IPS-20b (cell line): Measurements from ENCODE around the gene SETDB1.
"Not testable (repeated sequence)": the region's sequence is repeated elsewhere in the genome, so short reads cannot be mapped to it uniquely, and the experiment has no call there.

ENCODE experiments used
- H3K27ac ChIP-seq: one replicate; pipeline ENCODE4 v1.5.1; 2013; ENCODE audit warnings: low read length
- H3K27me3 ChIP-seq: 2 replicates; pipeline ENCODE4 v1.6.1; 2013; ENCODE audit warnings: mild to moderate bottlenecking, low read length, inconsistent platforms; ENCODE audit not compliant: insufficient read depth
- H3K36me3 ChIP-seq: 2 replicates; pipeline ENCODE4 v1.6.1; 2013; ENCODE audit warnings: low read depth, mild to moderate bottlenecking, inconsistent platforms, low read length, moderate library complexity; ENCODE audit not compliant: insufficient read depth
- H3K4me1 ChIP-seq: 2 replicates; pipeline ENCODE4 v1.6.1; 2013; ENCODE audit warnings: mild to moderate bottlenecking, control low read depth, inconsistent platforms, low read length, moderate library complexity; ENCODE audit not compliant: insufficient read depth
- H3K4me3 ChIP-seq: 2 replicates; pipeline ENCODE4 v1.5.1; 2013; ENCODE audit warnings: mild to moderate bottlenecking, low read length, inconsistent platforms
- H3K9ac ChIP-seq: 2 replicates; pipeline ENCODE4 v1.6.1; 2013; ENCODE audit warnings: low read depth, mild to moderate bottlenecking, inconsistent platforms, low read length, moderate library complexity
- H3K9me3 ChIP-seq: 2 replicates; pipeline ENCODE4 v1.6.1; 2013; ENCODE audit warnings: mild to moderate bottlenecking, low read depth, low read length, inconsistent platforms; ENCODE audit not compliant: insufficient read depth

The SETDB1 gene

GRCh38 chr1:150905301-150905700 is 20.9 kb upstream of the SETDB1 start:
- Histone ChIP-seq H3K9ac (no peak overlapping the region), H3K4me3 (no peak overlapping the region), H3K27me3 (no peaks in the 10 kb centered on the region), H3K9me3 (0 out of 2 replicates have a peak, but pooled peaks cover under 1% of the 10 kb centered on the region), H3K27ac (no peak overlapping the region), H3K4me1 (no peaks in the 10 kb centered on the region), H3K36me3 (no peaks in the 10 kb centered on the region)

GRCh38 chr1:150906329-150906728 is 19.8 kb upstream of the SETDB1 start:
- H3K9me3 ChIP-seq: no peaks in the 10 kb centered on the region
- H3K4me3 ChIP-seq: no peak overlapping the region
- no peaks in the 10 kb centered on the region for H3K27me3 ChIP-seq
- H3K36me3 ChIP-seq: no peaks in the 10 kb centered on the region
- no peak overlapping the region for H3K27ac ChIP-seq
- H3K4me1 ChIP-seq: no peaks in the 10 kb centered on the region
- no peak overlapping the region for H3K9ac ChIP-seq

- H3K4me1 ChIP-seq: no peaks in the 10 kb centered on the region
- H3K4me3 ChIP-seq: no peak overlapping the region
- H3K36me3 ChIP-seq: no peaks in the 10 kb centered on the region
- no peak overlapping the region for H3K27ac ChIP-seq
- H3K27me3 ChIP-seq: no peaks in the 10 kb centered on the region
- H3K9me3 ChIP-seq: no peaks in the 10 kb centered on the region
- H3K9ac ChIP-seq: no peak overlapping the region
These were observed 19.4 kb upstream of the SETDB1 start for GRCh38 chr1:150906813-150907212.

GRCh38 chr1:150909585-150910180 is 16.5 kb upstream of the SETDB1 start:
- Histone ChIP-seq H3K27ac (no peak overlapping the region), H3K27me3 (no peaks in the 10 kb centered on the region), H3K9me3 (no peaks in the 10 kb centered on the region), H3K4me3 (no peak overlapping the region), H3K4me1 (peaks cover 12% of the 10 kb centered on the region), H3K36me3 (no peaks in the 10 kb centered on the region), H3K9ac (no peak overlapping the region)

DNA sequence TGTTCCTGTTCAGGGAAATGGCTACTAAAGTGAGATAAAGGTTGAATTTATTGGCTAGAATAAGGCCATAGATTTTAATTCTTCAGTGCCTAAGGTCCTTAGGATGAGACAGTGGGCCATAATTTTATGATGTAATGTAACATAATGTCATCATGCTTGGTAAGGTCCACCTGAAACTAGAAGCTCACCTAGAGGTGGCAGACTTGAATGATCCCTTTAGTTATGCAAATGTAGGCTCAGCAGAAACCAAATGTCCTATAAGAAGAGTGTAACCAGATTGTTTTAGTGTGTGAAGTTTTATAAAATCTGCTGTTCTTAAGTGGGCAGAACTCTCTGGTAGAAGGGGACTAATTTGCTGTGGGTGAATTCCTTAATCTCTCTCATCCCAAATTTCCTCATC is 13.5 kb upstream of the SETDB1 start:
- no peak overlapping the region for H3K9ac ChIP-seq
- no peaks in the 10 kb centered on the region for H3K9me3 ChIP-seq
- H3K27me3 ChIP-seq: no peaks in the 10 kb centered on the region
- no peaks in the 10 kb centered on the region for H3K36me3 ChIP-seq
- peaks cover 12% of the 10 kb centered on the region for H3K4me1 ChIP-seq
- no peak overlapping the region for H3K4me3 ChIP-seq
- H3K27ac ChIP-seq: no peak overlapping the region

DNA sequence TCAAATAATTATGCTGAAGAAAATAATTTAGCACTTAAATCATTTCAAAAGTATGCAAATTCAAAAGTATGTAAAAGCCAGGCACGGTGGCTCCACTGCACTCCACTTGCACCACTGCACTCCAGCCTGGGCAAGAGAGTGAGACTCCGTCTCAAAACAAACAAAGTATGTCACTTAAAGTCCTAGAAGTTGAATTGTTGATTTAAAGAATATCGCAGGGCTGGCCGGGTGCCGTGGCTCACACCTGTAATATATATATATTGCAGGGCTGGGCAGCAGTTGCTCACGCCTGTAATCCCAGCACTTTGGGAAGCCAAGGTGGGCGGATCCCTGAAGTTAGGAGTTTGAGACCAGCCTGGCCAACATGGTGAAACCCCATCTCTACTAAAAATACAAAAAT is 8.8 kb upstream of the SETDB1 start:
- no peaks in the 10 kb centered on the region for H3K36me3 ChIP-seq
- H3K4me3 ChIP-seq: no peak overlapping the region

GRCh38 chr1:150922519-150922975 is 3.6 kb upstream of the SETDB1 start:
- H3K27ac ChIP-seq: no peak overlapping the region
- peaks cover 6% of the 10 kb centered on the region; the same call in 1 of the 2 replicates for H3K4me1 ChIP-seq
- H3K9ac ChIP-seq: no peak overlapping the region

More for the DNA sequence above, 8.8 kb upstream of the SETDB1 start:
- Histone ChIP-seq H3K27ac (no peak overlapping the region), H3K27me3 (no peaks in the 10 kb centered on the region), H3K9me3 (no peaks in the 10 kb centered on the region), H3K4me1 (peaks cover 11% of the 10 kb centered on the region), H3K9ac (no peak overlapping the region)

DNA sequence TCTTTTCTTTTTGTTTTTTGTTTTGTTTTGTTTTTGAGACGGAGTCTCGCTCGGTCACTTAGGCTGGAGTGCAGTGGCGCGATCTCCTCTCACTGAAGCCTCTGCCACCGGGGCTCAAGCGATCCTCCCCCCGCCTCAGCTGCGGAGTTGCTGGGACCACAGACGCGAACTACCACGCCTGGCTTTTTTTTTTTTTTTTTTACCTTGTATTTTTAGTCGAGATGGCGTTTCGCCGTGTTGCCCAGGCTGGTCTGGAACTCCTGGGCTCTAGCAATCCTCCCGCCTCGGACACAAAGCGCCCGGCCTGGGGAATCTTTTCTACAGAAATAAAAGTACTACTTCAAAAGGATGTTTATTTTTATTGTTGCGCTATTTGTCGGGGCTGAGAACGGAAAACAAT is 1.1 kb upstream of the SETDB1 start:
- Histone ChIP-seq H3K9me3 (no peaks in the 10 kb centered on the region), H3K4me3 (no peak overlapping the region), H3K27me3 (no peaks in the 10 kb centered on the region), H3K9ac (no peak overlapping the region), H3K4me1 (peaks cover 6% of the 10 kb centered on the region; the same call in 1 of the 2 replicates), H3K27ac (no peak overlapping the region), H3K36me3 (peaks cover 25% of the 10 kb centered on the region)

More at GRCh38 chr1:150922519-150922975, 3.6 kb upstream of the SETDB1 start:
- no peaks in the 10 kb centered on the region for H3K9me3 ChIP-seq
- 0 out of 2 replicates have a peak overlapping the region, but pooled peaks have one; percentile 4 for H3K4me3 ChIP-seq
- no peaks in the 10 kb centered on the region for H3K27me3 ChIP-seq
- peaks cover 4% of the 10 kb centered on the region for H3K36me3 ChIP-seq

- Histone ChIP-seq H3K27me3 (no peaks in the 10 kb centered on the region), H3K36me3 (peaks cover 49% of the 10 kb centered on the region), H3K4me3 (no peak overlapping the region), H3K9ac (no peak overlapping the region), H3K4me1 (peaks cover 2% of the 10 kb centered on the region; the same call in 1 of the 2 replicates), H3K9me3 (no peaks in the 10 kb centered on the region), H3K27ac (no peak overlapping the region)
These were observed 1.5 kb downstream of the SETDB1 start for GRCh38 chr1:150927624-150928023.

DNA sequence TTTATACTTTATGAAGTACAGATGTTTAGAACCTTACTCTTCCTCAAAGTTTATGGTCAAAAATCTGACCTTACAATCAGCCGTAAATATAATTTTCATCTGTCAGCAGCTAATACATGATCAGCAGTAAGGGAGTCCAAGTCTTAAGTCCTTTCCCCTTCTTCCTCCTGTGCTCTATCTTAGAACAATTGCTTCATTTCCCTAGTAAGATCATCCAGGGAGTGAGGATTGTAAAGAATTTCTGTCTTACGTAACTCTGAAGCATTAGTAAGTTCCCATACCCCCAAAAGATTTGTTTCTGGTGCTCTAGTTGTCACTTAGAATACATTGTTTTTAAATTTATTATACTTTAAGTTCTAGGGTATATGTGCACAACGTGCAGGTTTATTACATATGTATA is 2.1 kb downstream of the SETDB1 start:
- H3K9me3 ChIP-seq: no peaks in the 10 kb centered on the region
- no peak overlapping the region for H3K4me3 ChIP-seq
- H3K4me1 ChIP-seq: no peaks in the 10 kb centered on the region
- H3K36me3 ChIP-seq: peaks cover 56% of the 10 kb centered on the region
- H3K27me3 ChIP-seq: no peaks in the 10 kb centered on the region
- no peak overlapping the region for H3K27ac ChIP-seq
- no peak overlapping the region for H3K9ac ChIP-seq

GRCh38 chr1:150928775-150929174 is 2.6 kb downstream of the SETDB1 start:
- H3K4me3 ChIP-seq, H3K27me3 ChIP-seq, H3K9ac ChIP-seq, H3K4me1 ChIP-seq, H3K9me3 ChIP-seq, H3K27ac ChIP-seq: not testable (repeated sequence)
- peaks cover 58% of the 10 kb centered on the region for H3K36me3 ChIP-seq

DNA sequence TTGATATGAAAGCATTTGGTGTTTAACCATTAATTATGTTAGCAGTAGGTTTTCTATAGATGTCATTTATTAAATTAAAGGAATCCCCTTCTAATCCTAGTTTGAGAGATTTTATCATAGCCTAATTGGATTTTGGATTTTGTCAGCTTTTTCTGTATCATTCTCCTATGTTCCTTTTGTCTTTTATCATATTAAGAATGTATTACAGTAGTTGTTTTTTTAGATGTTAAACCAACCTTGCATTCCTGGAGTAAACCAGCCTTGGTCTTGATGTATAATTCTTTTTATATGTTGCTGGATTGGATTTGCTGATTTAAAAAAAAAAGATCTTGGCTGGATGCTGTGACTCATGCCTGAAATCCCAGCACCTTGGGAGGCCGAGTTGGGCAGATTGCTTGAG is 5.6 kb downstream of the SETDB1 start:
- Histone ChIP-seq H3K4me3 (no peak overlapping the region), H3K27me3 (no peaks in the 10 kb centered on the region), H3K4me1 (no peaks in the 10 kb centered on the region), H3K9me3 (no peaks in the 10 kb centered on the region), H3K9ac (no peak overlapping the region), H3K36me3 (peaks cover 78% of the 10 kb centered on the region), H3K27ac (no peak overlapping the region)
